Measurements from ENCODE around the gene MTR.

MTR gene

DNA sequence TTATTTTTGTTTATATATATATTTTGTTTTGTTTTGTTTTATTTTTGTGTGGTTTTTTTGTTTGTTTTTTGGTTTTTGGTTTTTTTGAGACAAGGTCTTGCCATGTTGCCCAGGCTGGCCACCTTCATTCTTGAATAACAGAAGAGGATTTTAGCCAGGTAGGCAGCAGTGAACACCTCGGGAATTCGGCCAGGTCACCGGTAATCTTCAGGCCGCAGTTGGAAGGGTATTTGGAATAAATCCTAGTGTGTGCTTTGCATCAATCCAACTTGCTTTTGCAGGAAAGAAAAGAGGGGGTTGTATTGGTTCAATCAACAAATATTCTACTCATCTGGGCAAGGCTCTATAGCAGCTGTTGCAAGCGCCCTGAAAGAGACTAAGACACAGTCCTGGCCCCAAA, 155.3 kb downstream of the MTR start:
- Histone ChIP-seq H3K9me3 (ENCODE audit: control insufficient read depth, insufficient read depth, low read length) (no peaks in the 10 kb centered on the region), H3K27me3 (ENCODE audit: control insufficient read depth, insufficient read depth, low read length) (no peaks in the 10 kb centered on the region), H3K4me1 (ENCODE audit: control insufficient read depth, insufficient read depth, low read length) (no peaks in the 10 kb centered on the region), H3K9ac (ENCODE audit: low read depth, low read length) (no peak overlapping the region), H3K4me3 (ENCODE audit: low read depth, low read length) (no peak overlapping the region), H3K36me3 (ENCODE audit: control insufficient read depth, insufficient read depth, low read length) (no peaks in the 10 kb centered on the region)

GRCh38 chr1:236951672-236952071, 156.6 kb downstream of the MTR start:
- Histone ChIP-seq H3K4me3 (ENCODE audit: low read depth, low read length) (no peak overlapping the region), H3K36me3 (ENCODE audit: control insufficient read depth, insufficient read depth, low read length) (no peaks in the 10 kb centered on the region), H3K9ac (ENCODE audit: low read depth, low read length) (no peak overlapping the region), H3K9me3 (ENCODE audit: control insufficient read depth, insufficient read depth, low read length) (no peaks in the 10 kb centered on the region), H3K27me3 (ENCODE audit: control insufficient read depth, insufficient read depth, low read length) (no peaks in the 10 kb centered on the region), H3K4me1 (ENCODE audit: control insufficient read depth, insufficient read depth, low read length) (no peaks in the 10 kb centered on the region)

- no peak overlapping the region for H3K9ac ChIP-seq (ENCODE audit: low read depth, low read length)
These were observed 157.3 kb downstream of the MTR start for GRCh38 chr1:236952246-236953003.

GRCh38 chr1:236953151-236953700, 158.1 kb downstream of the MTR start:
- H3K9me3 ChIP-seq (ENCODE audit: control insufficient read depth, insufficient read depth, low read length): no peaks in the 10 kb centered on the region
- no peaks in the 10 kb centered on the region for H3K4me1 ChIP-seq (ENCODE audit: control insufficient read depth, insufficient read depth, low read length)

More at GRCh38 chr1:236952246-236953003, 157.3 kb downstream of the MTR start:
- no peaks in the 10 kb centered on the region for H3K27me3 ChIP-seq (ENCODE audit: control insufficient read depth, insufficient read depth, low read length)
- no peaks in the 10 kb centered on the region for H3K9me3 ChIP-seq (ENCODE audit: control insufficient read depth, insufficient read depth, low read length)
- no peaks in the 10 kb centered on the region for H3K36me3 ChIP-seq (ENCODE audit: control insufficient read depth, insufficient read depth, low read length)
- H3K4me1 ChIP-seq (ENCODE audit: control insufficient read depth, insufficient read depth, low read length): no peaks in the 10 kb centered on the region
- H3K4me3 ChIP-seq (ENCODE audit: low read depth, low read length): no peak overlapping the region

More at GRCh38 chr1:236953151-236953700, 158.1 kb downstream of the MTR start:
- Histone ChIP-seq H3K36me3 (ENCODE audit: control insufficient read depth, insufficient read depth, low read length) (no peaks in the 10 kb centered on the region), H3K27me3 (ENCODE audit: control insufficient read depth, insufficient read depth, low read length) (no peaks in the 10 kb centered on the region), H3K9ac (ENCODE audit: low read depth, low read length) (no peak overlapping the region), H3K4me3 (ENCODE audit: low read depth, low read length) (no peak overlapping the region)

Data from iPS-15b (cell line).